IMR-90 (cell line): Measurements from ENCODE around the gene EPB41L4A. TPM values are rescaled to one million over a fixed set of nuclear protein-coding genes. Genes with fewer than 3 reads are reported as not detected.

Experiments used
- ATAC-seq: fragments of 200-7000 bp; cut with Tn5 transposase; 2 replicates; pipeline ENCODE4 v1.9.1; 2020; ENCODE audit warnings: low read depth, mild to moderate bottlenecking, moderate library complexity
- BruUV-seq: library from RNA; stranded (reverse); fragments of 400-500 nt; replicated peaks from 2 replicates; lab custom pipeline; 2021; lab: Mats Ljungman, UMichigan
- CTCF ChIA-PET: fragments of 300-600 bp; formaldehyde crosslinking; extraction: SDS; loops from one replicate; lab custom pipeline; 2021; ENCODE audit warnings: antibody characterized with exemption; lab: Yijun Ruan, JAX
- POLR2A ChIA-PET: fragments of 300-600 bp; sonication (Branson Sonifier 250); formaldehyde crosslinking; loops from one replicate; lab custom pipeline; 2022; ENCODE audit warnings: antibody characterized with exemption; ENCODE audit not compliant: unreplicated experiment; lab: Charles Lee
- DNase-seq: peaks from one replicate; pipeline ENCODE4 v3.0.0; 2013
- H2AFZ ChIP-seq: replicated peaks from 2 replicates; pipeline ENCODE3; 2013; ENCODE audit warnings: low read length, mild to moderate bottlenecking; ENCODE audit not compliant: poor library complexity
- H2AK5ac ChIP-seq: 2 replicates; pipeline ENCODE4 v1.6.1; 2013; ENCODE audit warnings: low read depth, low read length, inconsistent platforms
- H2AK9ac ChIP-seq: replicated peaks from 2 replicates; pipeline ENCODE3; 2013; ENCODE audit warnings: mild to moderate bottlenecking, low read depth, low read length, moderate library complexity; ENCODE audit not compliant: poor library complexity
- H2BK120ac ChIP-seq: 2 replicates; pipeline ENCODE4 v1.6.1; 2013; ENCODE audit warnings: low read depth, low read length, inconsistent platforms
- H2BK15ac ChIP-seq: 3 replicates; pipeline ENCODE4 v1.6.1; 2013; ENCODE audit warnings: low read depth, low read length, inconsistent platforms
- H2BK20ac ChIP-seq: 2 replicates; pipeline ENCODE4 v1.6.1; 2013; ENCODE audit warnings: low read depth, mild to moderate bottlenecking, inconsistent platforms, low read length, moderate library complexity
- H2BK5ac ChIP-seq: 2 replicates; pipeline ENCODE4 v1.6.1; 2013; ENCODE audit warnings: mild to moderate bottlenecking, low read depth, low read length, inconsistent platforms; ENCODE audit not compliant: poor library complexity, severe bottlenecking
- H3K14ac ChIP-seq: replicated peaks from 2 replicates; pipeline ENCODE4 v1.6.1; 2013; ENCODE audit warnings: low read depth, low read length, inconsistent platforms
- H3K18ac ChIP-seq: 2 replicates; pipeline ENCODE4 v1.6.1; 2013; ENCODE audit warnings: low read depth, low read length, control low read depth
- H3K23ac ChIP-seq: 2 replicates; pipeline ENCODE4 v1.6.1; 2013; ENCODE audit warnings: low read depth, low read length, inconsistent platforms
- H3K27ac ChIP-seq: 2 replicates; pipeline ENCODE4 v1.5.1; 2013; ENCODE audit warnings: mild to moderate bottlenecking, control low read depth, low read length; ENCODE audit not compliant: insufficient read depth
- H3K27me3 ChIP-seq: 2 replicates; pipeline ENCODE4 v1.6.1; 2013; ENCODE audit warnings: low read length; ENCODE audit not compliant: control insufficient read depth, insufficient read depth
- H3K36me3 ChIP-seq: 2 replicates; pipeline ENCODE4 v1.6.1; 2013; ENCODE audit warnings: low read length, mixed read lengths; ENCODE audit not compliant: control insufficient read depth, insufficient read depth
- H3K4ac ChIP-seq: 2 replicates; pipeline ENCODE4 v1.6.1; 2013; ENCODE audit warnings: low read depth, low read length, inconsistent platforms
- H3K4me1 ChIP-seq: 2 replicates; pipeline ENCODE4 v1.6.1; 2013; ENCODE audit warnings: low read length, mixed read lengths; ENCODE audit not compliant: control insufficient read depth, insufficient read depth
- H3K4me2 ChIP-seq: 2 replicates; pipeline ENCODE4 v1.6.1; 2013; ENCODE audit warnings: low read depth, mild to moderate bottlenecking, control low read depth, low read length, moderate library complexity
- H3K4me3 ChIP-seq: 2 replicates; pipeline ENCODE4 v1.5.1; 2013; ENCODE audit warnings: low read depth, mild to moderate bottlenecking, control low read depth, low read length, moderate library complexity; ENCODE audit not compliant: insufficient read depth
- H3K56ac ChIP-seq: 2 replicates; pipeline ENCODE4 v1.6.1; 2013; ENCODE audit warnings: low read length, inconsistent platforms; ENCODE audit not compliant: insufficient read depth; ENCODE audit errors: extremely low read depth
- H3K79me1 ChIP-seq, 2 experiments: 2 replicates each; pipeline ENCODE4 v1.6.1; 2013; ENCODE audit warnings: low read length in 2 of 2, inconsistent platforms in 1 of 2, low read depth in 1 of 2
- H3K9ac ChIP-seq: 2 replicates; pipeline ENCODE4 v1.6.1; 2013; ENCODE audit warnings: low read depth, low read length, control low read depth
- H3K9me1 ChIP-seq: 2 replicates; pipeline ENCODE4 v1.6.1; 2013; ENCODE audit warnings: low read length, inconsistent platforms; ENCODE audit not compliant: insufficient read depth
- H3K9me3 ChIP-seq: 2 replicates; pipeline ENCODE4 v1.6.1; 2013; ENCODE audit warnings: low read length; ENCODE audit not compliant: control insufficient read depth, insufficient read depth
- H4K20me1 ChIP-seq: 2 replicates; pipeline ENCODE4 v1.6.1; 2013; ENCODE audit warnings: low read length, inconsistent platforms; ENCODE audit not compliant: insufficient read depth
- H4K5ac ChIP-seq: 2 replicates; pipeline ENCODE4 v1.6.1; 2013; ENCODE audit warnings: mild to moderate bottlenecking, low read depth, low read length, control low read depth
- H4K8ac ChIP-seq, 2 experiments: 2 replicates each; pipeline ENCODE4 v1.6.1; 2013; ENCODE audit warnings: low read depth in 2 of 2, low read length in 2 of 2, control low read depth in 1 of 2, inconsistent platforms in 1 of 2
- H4K91ac ChIP-seq: 2 replicates; pipeline ENCODE4 v1.6.1; 2013; ENCODE audit warnings: low read depth, low read length, inconsistent platforms; ENCODE audit not compliant: insufficient read depth
- BHLHE40 ChIP-seq: fragments of 150-350 bp; IDR thresholded peaks from 2 replicates; pipeline ENCODE4 v1.6.1; 2016; ENCODE audit warnings: mild to moderate bottlenecking, low read depth, low read length
- CHD1 ChIP-seq: IDR thresholded peaks from 2 replicates; pipeline ENCODE4 v1.6.1; 2012; ENCODE audit warnings: low read depth, low read length, improper control_type of control experiment
- FOS ChIP-seq: fragments of 150-350 bp; IDR thresholded peaks from 2 replicates; pipeline ENCODE4 v1.6.1; 2016; ENCODE audit warnings: low read depth, low read length
- MXI1 ChIP-seq: IDR thresholded peaks from 2 replicates; pipeline ENCODE4 v1.6.1; 2012; ENCODE audit warnings: low read depth, mild to moderate bottlenecking, low read length, moderate library complexity, borderline replicate concordance
- NFE2L2 ChIP-seq: fragments of 150-350 bp; IDR thresholded peaks from 2 replicates; pipeline ENCODE4 v1.6.1; 2016; ENCODE audit warnings: low read depth, mild to moderate bottlenecking, low read length
- RCOR1 ChIP-seq: IDR thresholded peaks from 2 replicates; pipeline ENCODE4 v1.6.1; 2012; ENCODE audit warnings: mild to moderate bottlenecking, low read length, improper control_type of control experiment; ENCODE audit not compliant: insufficient replicate concordance
- RFX5 ChIP-seq: IDR thresholded peaks from 2 replicates; pipeline ENCODE4 v1.8.0; 2012; ENCODE audit warnings: low read depth, mild to moderate bottlenecking, low read length, moderate library complexity
- SMC3 ChIP-seq: fragments of 150-350 bp; IDR thresholded peaks from 2 replicates; pipeline ENCODE4 v1.6.1; 2016; ENCODE audit warnings: low read depth, mild to moderate bottlenecking, antibody characterized with exemption, low read length, moderate library complexity
- WGBS, 2 experiments: methylation state at CpG; one replicate each; pipeline versions ENCODE4 v1.1.5 to v1.1.7; 2013; ENCODE audit warnings: missing lambda C conversion rate in 2 of 2; ENCODE audit not compliant: insufficient read length in 1 of 2; ENCODE audit errors: extremely low coverage in 2 of 2; 5-methylcytosine and 5-hydroxymethylcytosine counted together
- dilution Hi-C: fragments of 300-500 bp; cut with HindIII; formaldehyde crosslinking; loops from one replicate; pipeline ENCODE4 v1.14.3; 2018; ENCODE audit warnings: low sequenced_read_pairs; ENCODE audit not compliant: unreplicated experiment
- in situ Hi-C: fragments of 300-500 bp; cut with MboI; formaldehyde crosslinking; loops from 3 replicates; pipeline ENCODE4 v1.14.3; 2019; ENCODE audit warnings: low sequenced_read_pairs, inconsistent platforms, mixed read lengths
- intact Hi-C: fragments of 100-400 bp; cut with micrococcal nuclease; formaldehyde crosslinking; loops from 2 replicates; pipeline ENCODE4 v1.10.0; 2022
- polyA plus RNA-seq, 3 experiments: library from polyadenylated mRNA; depleted of rRNA; stranded (reverse); fragments of >200 nt; gene quantifications; 2 replicates each; pipeline ENCODE4 v1.2.3, GENCODE V29; 2012; ENCODE audit warnings: low replicate concordance in 1 of 3
- total RNA-seq: library from RNA; depleted of rRNA; stranded (reverse); fragments of >200 nt; gene quantifications from 2 replicates; pipeline ENCODE4 v1.2.3, GENCODE V29; 2012
- TF ChIP-seq, protein P1 (sequence below): fragments of 150-350 bp; IDR thresholded peaks from 2 replicates; pipeline ENCODE4 v1.6.1; 2016; ENCODE audit warnings: low read depth, mild to moderate bottlenecking, low read length, moderate library complexity, borderline replicate concordance
- TF ChIP-seq, protein P2 (sequence below): conservative IDR thresholded peaks from 2 replicates; pipeline ENCODE4 v1.5.1; 2012; ENCODE audit warnings: mild to moderate bottlenecking, low read depth, low read length, improper control_type of control experiment

Gene EPB41L4A
- total and polyA plus RNA-seq, 2 of the 4 experiments (the other 2 are of a cell fraction): under 0.01 to 0.02 TPM

- no peak overlapping the region for H2AK5ac ChIP-seq
- no peak overlapping the region for H4K5ac ChIP-seq
- H3K4ac ChIP-seq: no peak overlapping the region
- CTCF ChIA-PET: no interaction called here
- H3K18ac ChIP-seq: no peak overlapping the region
- no peaks in the 10 kb centered on the region for H3K79me1 ChIP-seq
- ATAC-seq: no peak
- no peaks in the 10 kb centered on the region for H3K4me1 ChIP-seq
- no peak overlapping the region for H3K4me2 ChIP-seq
- no peak overlapping the region for H4K91ac ChIP-seq
- POLR2A ChIA-PET: no interaction called here
- H3K56ac ChIP-seq: no peak overlapping the region
- BruUV-seq: no TSS peak
- no CpG with 5 or more reads among the region's 2 CpGs for WGBS, 2 experiments
- H2AFZ ChIP-seq: no peak overlapping the region
- no peak overlapping the region for H2BK15ac ChIP-seq
- no peaks in the 10 kb centered on the region for H4K20me1 ChIP-seq
- intact Hi-C loops: no loop called here
- H2BK20ac ChIP-seq: no peak overlapping the region
- H3K27me3 ChIP-seq: no peaks in the 10 kb centered on the region
- dilution Hi-C loops: no loop called here
- no peaks in the 10 kb centered on the region for H3K36me3 ChIP-seq
- H3K14ac ChIP-seq: no peak overlapping the region
- no peak overlapping the region for H3K27ac ChIP-seq
- H3K4me3 ChIP-seq: no peak overlapping the region
- H3K9me3 ChIP-seq: no peaks in the 10 kb centered on the region
- no peak overlapping the region for H2BK120ac ChIP-seq
- H3K9me1 ChIP-seq: no peaks in the 10 kb centered on the region
- no peak overlapping the region for H3K23ac ChIP-seq
- H4K8ac ChIP-seq: no peak overlapping the region
- in situ Hi-C loops: no loop called here
- H3K9ac ChIP-seq: no peak overlapping the region
- DNase-seq: no peak
- H2AK9ac ChIP-seq: no peak overlapping the region
- no peak for TF ChIP-seq NFE2L2
- TF ChIP-seq, protein P1, sequence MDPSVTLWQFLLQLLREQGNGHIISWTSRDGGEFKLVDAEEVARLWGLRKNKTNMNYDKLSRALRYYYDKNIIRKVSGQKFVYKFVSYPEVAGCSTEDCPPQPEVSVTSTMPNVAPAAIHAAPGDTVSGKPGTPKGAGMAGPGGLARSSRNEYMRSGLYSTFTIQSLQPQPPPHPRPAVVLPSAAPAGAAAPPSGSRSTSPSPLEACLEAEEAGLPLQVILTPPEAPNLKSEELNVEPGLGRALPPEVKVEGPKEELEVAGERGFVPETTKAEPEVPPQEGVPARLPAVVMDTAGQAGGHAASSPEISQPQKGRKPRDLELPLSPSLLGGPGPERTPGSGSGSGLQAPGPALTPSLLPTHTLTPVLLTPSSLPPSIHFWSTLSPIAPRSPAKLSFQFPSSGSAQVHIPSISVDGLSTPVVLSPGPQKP: no peak
- no peak for TF ChIP-seq SMC3
- TF ChIP-seq FOS: no peak
- no peak for TF ChIP-seq RFX5
- no peak for TF ChIP-seq MXI1
- no peak for TF ChIP-seq CHD1
- no peak for TF ChIP-seq RCOR1
- TF ChIP-seq, protein P2, sequence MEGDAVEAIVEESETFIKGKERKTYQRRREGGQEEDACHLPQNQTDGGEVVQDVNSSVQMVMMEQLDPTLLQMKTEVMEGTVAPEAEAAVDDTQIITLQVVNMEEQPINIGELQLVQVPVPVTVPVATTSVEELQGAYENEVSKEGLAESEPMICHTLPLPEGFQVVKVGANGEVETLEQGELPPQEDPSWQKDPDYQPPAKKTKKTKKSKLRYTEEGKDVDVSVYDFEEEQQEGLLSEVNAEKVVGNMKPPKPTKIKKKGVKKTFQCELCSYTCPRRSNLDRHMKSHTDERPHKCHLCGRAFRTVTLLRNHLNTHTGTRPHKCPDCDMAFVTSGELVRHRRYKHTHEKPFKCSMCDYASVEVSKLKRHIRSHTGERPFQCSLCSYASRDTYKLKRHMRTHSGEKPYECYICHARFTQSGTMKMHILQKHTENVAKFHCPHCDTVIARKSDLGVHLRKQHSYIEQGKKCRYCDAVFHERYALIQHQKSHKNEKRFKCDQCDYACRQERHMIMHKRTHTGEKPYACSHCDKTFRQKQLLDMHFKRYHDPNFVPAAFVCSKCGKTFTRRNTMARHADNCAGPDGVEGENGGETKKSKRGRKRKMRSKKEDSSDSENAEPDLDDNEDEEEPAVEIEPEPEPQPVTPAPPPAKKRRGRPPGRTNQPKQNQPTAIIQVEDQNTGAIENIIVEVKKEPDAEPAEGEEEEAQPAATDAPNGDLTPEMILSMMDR: no peak
- no peak for TF ChIP-seq BHLHE40
- H2BK5ac ChIP-seq: no peak overlapping the region
Measured at GRCh38 chr5:112373885-112374284, 45.2 kb downstream of the EPB41L4A start.
